Ishikawa (cell line): ENCODE measurements around the gene INSIG1.

ENCODE experiments used
- CEBPB ChIP-seq: IDR thresholded peaks from 2 replicates; pipeline ENCODE4 v1.6.1; 2012
- CREB1 ChIP-seq: IDR thresholded peaks from 2 replicates; pipeline ENCODE4 v1.6.1; 2012; ENCODE audit warnings: low read depth
- EGR1 ChIP-seq: IDR thresholded peaks from 2 replicates; pipeline ENCODE4 v1.6.1; 2012
- EP300 ChIP-seq: IDR thresholded peaks from 2 replicates; pipeline ENCODE4 v1.6.1; 2012; ENCODE audit warnings: borderline replicate concordance
- FOXM1 ChIP-seq: IDR thresholded peaks from 2 replicates; pipeline ENCODE4 v1.6.1; 2012; ENCODE audit warnings: low read depth, borderline replicate concordance
- MAX ChIP-seq: IDR thresholded peaks from 2 replicates; pipeline ENCODE4 v1.6.1; 2012
- NFIC ChIP-seq: IDR thresholded peaks from 2 replicates; pipeline ENCODE4 v1.6.1; 2012
- RAD21 ChIP-seq: IDR thresholded peaks from 2 replicates; pipeline ENCODE4 v1.6.1; 2012; ENCODE audit warnings: low read depth
- REST ChIP-seq: IDR thresholded peaks from 2 replicates; pipeline ENCODE4 v1.6.1; 2012; ENCODE audit warnings: low read depth, mild to moderate bottlenecking
- TAF1 ChIP-seq: IDR thresholded peaks from 2 replicates; pipeline ENCODE4 v1.6.1; 2012; ENCODE audit warnings: low read depth, mild to moderate bottlenecking
- TCF12 ChIP-seq: IDR thresholded peaks from 2 replicates; pipeline ENCODE4 v1.6.1; 2012; ENCODE audit warnings: low read depth
- TEAD4 ChIP-seq: IDR thresholded peaks from 2 replicates; pipeline ENCODE4 v1.6.1; 2012
- YY1 ChIP-seq: IDR thresholded peaks from 2 replicates; pipeline ENCODE4 v1.6.1; 2012; ENCODE audit warnings: low read depth
- ZBTB7A ChIP-seq: IDR thresholded peaks from 2 replicates; pipeline ENCODE4 v1.6.1; 2012; ENCODE audit warnings: low read depth
- TF ChIP-seq, protein P1 (sequence below): IDR thresholded peaks from 2 replicates; pipeline ENCODE4 v1.6.1; 2012

INSIG1 gene

DNA sequence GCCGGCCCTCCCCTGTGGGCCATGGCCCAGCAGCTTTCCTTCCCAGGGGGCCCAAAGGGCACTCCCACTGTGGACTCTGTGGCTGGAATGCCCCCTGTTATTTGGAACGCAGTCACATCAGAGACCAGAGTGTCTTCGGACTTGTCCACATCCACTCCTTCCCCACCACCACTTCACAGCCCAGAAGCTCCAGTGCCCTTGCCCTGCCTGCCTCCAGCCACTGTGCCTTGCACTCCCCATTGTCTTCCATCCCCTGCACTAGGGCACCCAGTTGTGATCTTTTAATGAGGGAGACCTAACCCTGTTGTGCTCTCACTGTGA is 19.4 kb downstream of the INSIG1 start:
- TF ChIP-seq CEBPB (no peak), NFIC (no peak), FOXM1 (no peak), RAD21 (no peak), TAF1 (no peak), CREB1 (no peak), EP300 (no peak), ZBTB7A (no peak), MAX (no peak), REST (no peak), TCF12 (no peak), YY1 (no peak), TEAD4 (no peak), EGR1 (no peak)
- TF ChIP-seq, protein P1, sequence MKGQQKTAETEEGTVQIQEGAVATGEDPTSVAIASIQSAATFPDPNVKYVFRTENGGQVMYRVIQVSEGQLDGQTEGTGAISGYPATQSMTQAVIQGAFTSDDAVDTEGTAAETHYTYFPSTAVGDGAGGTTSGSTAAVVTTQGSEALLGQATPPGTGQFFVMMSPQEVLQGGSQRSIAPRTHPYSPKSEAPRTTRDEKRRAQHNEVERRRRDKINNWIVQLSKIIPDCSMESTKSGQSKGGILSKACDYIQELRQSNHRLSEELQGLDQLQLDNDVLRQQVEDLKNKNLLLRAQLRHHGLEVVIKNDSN = no peak

- TF ChIP-seq CREB1 = no peak
- no peak for TF ChIP-seq FOXM1
- no peak for TF ChIP-seq MAX
- no peak for TF ChIP-seq TCF12
- no peak for TF ChIP-seq ZBTB7A
- no peak for TF ChIP-seq REST
- TF ChIP-seq YY1 = no peak
- no peak for TF ChIP-seq CEBPB
- TF ChIP-seq EP300 = no peak
- TF ChIP-seq NFIC = no peak
- TF ChIP-seq, protein P1 = no peak
- no peak for TF ChIP-seq TAF1
These were observed 20.6 kb downstream of the INSIG1 start for GRCh38 chr7:155318245-155318644.

DNA sequence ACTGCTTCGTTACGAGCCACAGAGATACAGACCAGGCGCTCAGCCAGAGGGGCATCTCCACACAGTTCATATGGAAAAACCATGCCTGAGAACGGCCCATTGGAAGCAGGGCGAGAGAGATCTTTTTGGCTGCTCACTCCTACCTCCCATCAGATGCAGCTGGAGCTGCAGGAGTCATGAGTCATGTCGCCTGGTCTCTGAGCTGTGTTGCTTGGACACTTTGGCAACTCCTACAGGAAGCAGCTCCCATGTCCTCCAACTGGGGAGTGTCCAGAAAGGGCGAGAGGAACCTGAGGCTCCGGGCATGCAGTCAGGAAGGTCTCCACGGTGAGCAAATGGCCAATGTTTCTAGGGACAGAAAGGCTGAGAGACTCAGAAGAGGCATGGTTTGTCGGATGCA is 24.9 kb downstream of the INSIG1 start:
- TF ChIP-seq TEAD4 (no peak), EGR1 (no peak), FOXM1 (no peak), CREB1 (no peak)
- TF ChIP-seq, protein P1 = no peak

- TF ChIP-seq RAD21 (no peak), CEBPB (no peak), EGR1 (no peak), TAF1 (no peak), REST (no peak), TCF12 (no peak), FOXM1 (no peak), MAX (no peak), YY1 (no peak), CREB1 (no peak), EP300 (no peak), NFIC (no peak), ZBTB7A (no peak), TEAD4 (no peak)
- TF ChIP-seq, protein P1 = no peak
These were observed 25.4 kb downstream of the INSIG1 start for GRCh38 chr7:155323001-155323638.
